SKM-1 (cell line): ENCODE results near the gene LAMB3.
A peak's percentile ranks its signal among the peaks of the same experiment; 100 is the strongest.

Source experiments
- DNase-seq: peaks from one replicate; lab custom pipeline; 2025; ENCODE audit not compliant: unreplicated experiment; lab: John Stamatoyannopoulos, UW

Gene LAMB3

GRCh38 chr1:209565759-209566678, 86.2 kb downstream of the LAMB3 start:
- peak; percentile 87 for DNase-seq
